Measurements from ENCODE around the gene ZNF407. TPM values are rescaled to one million over a fixed set of nuclear protein-coding genes. Genes with fewer than 3 reads are reported as not detected.

Gene ZNF407
- total RNA-seq, 1 donor from 2014 or later, result 10.6 TPM

- DNase-seq, result no peak
- Histone ChIP-seq H3K27ac (replicated peaks) (no peak overlapping the region), H3K4me1 (peaks cover 1% of the 10 kb centered on the region), H3K27me3 (ENCODE audit: low read depth) (no peaks in the 10 kb centered on the region), H3K9me3 (replicated peaks) (peaks cover 10% of the 10 kb centered on the region), H3K36me3 (no peaks in the 10 kb centered on the region), H3K4me3 (no peak overlapping the region)
- TF ChIP-seq, protein P1, sequence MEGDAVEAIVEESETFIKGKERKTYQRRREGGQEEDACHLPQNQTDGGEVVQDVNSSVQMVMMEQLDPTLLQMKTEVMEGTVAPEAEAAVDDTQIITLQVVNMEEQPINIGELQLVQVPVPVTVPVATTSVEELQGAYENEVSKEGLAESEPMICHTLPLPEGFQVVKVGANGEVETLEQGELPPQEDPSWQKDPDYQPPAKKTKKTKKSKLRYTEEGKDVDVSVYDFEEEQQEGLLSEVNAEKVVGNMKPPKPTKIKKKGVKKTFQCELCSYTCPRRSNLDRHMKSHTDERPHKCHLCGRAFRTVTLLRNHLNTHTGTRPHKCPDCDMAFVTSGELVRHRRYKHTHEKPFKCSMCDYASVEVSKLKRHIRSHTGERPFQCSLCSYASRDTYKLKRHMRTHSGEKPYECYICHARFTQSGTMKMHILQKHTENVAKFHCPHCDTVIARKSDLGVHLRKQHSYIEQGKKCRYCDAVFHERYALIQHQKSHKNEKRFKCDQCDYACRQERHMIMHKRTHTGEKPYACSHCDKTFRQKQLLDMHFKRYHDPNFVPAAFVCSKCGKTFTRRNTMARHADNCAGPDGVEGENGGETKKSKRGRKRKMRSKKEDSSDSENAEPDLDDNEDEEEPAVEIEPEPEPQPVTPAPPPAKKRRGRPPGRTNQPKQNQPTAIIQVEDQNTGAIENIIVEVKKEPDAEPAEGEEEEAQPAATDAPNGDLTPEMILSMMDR (IDR thresholded peaks at IDR 0.05; ENCODE audit: borderline replicate concordance), result no peak
- intact Hi-C loops (cut with micrococcal nuclease), result no loop called here
Measured at GRCh38 chr18:74715865-74716712, 118.4 kb downstream of the ZNF407 start.

DNA sequence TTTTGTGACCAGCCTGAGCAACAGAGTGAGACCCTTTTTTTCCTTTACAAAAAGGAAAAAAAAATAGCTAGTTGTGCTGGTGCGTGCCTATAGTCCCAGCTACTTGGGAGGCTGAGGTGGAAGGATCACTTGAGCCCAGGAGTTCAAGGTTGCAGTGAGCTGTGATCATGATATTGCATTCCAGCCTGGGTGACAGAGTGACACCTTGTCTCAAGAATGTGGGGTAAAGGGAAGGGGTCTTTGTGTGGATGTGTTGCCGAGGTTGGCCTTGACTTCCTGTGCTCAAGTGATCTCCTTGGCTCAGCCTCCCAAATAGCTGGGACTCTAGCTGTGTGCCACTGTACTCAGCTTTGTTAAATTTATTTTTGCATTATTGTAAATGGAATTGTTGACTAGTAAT is 120.6 kb downstream of the ZNF407 start:
- intact Hi-C loops (cut with micrococcal nuclease), result no loop called here
- H3K36me3 ChIP-seq, result no peaks in the 10 kb centered on the region

GRCh38 chr18:74722237-74722636 is 124.6 kb downstream of the ZNF407 start:
- intact Hi-C loops (cut with micrococcal nuclease), result no loop called here
- H3K27me3 ChIP-seq (ENCODE audit: low read depth), result no peaks in the 10 kb centered on the region

More for the DNA sequence above, 120.6 kb downstream of the ZNF407 start:
- Histone ChIP-seq H3K27ac (replicated peaks) (no peak overlapping the region), H3K4me3 (no peak overlapping the region), H3K27me3 (ENCODE audit: low read depth) (no peaks in the 10 kb centered on the region), H3K9me3 (replicated peaks) (peaks cover 10% of the 10 kb centered on the region), H3K4me1 (peaks cover 19% of the 10 kb centered on the region)
- TF ChIP-seq, protein P1 (IDR thresholded peaks at IDR 0.05; ENCODE audit: borderline replicate concordance), result no peak
- no peak for DNase-seq

DNA sequence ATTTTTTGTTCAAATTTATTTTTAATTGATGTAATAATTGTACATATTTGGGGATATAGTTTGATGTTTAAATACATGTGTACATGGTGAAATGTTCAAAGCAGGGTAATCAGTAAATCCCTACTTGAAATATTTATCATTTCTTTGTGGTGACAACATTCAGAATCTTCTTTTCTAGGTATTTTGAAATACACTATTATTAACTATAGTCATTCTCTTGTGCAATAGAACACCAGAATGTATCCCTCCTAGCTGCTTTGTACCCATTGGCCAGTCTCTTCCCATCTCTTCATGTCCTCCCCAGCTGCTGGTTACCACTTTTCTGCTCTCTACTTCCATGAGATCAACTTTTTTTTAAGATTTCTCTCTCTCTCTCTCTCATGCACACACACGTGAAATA is 126.5 kb downstream of the ZNF407 start:
- H3K27me3 ChIP-seq (ENCODE audit: low read depth), result no peaks in the 10 kb centered on the region
- TF ChIP-seq, protein P1 (IDR thresholded peaks at IDR 0.05; ENCODE audit: borderline replicate concordance), result no peak
- H3K36me3 ChIP-seq, result no peaks in the 10 kb centered on the region
- intact Hi-C loops (cut with micrococcal nuclease), result no loop called here
- H3K4me1 ChIP-seq, result peaks cover 19% of the 10 kb centered on the region
- DNase-seq, result no peak
- no peak overlapping the region for H3K4me3 ChIP-seq
- no peak overlapping the region for H3K27ac ChIP-seq (replicated peaks)
- H3K9me3 ChIP-seq (replicated peaks), result peaks cover 9% of the 10 kb centered on the region

More at GRCh38 chr18:74722237-74722636, 124.6 kb downstream of the ZNF407 start:
- TF ChIP-seq, protein P1 (IDR thresholded peaks at IDR 0.05; ENCODE audit: borderline replicate concordance), result no peak
- Histone ChIP-seq H3K9me3 (replicated peaks) (peaks cover 10% of the 10 kb centered on the region), H3K4me1 (peaks cover 19% of the 10 kb centered on the region), H3K36me3 (no peaks in the 10 kb centered on the region), H3K27ac (replicated peaks) (no peak overlapping the region), H3K4me3 (no peak overlapping the region)
- no peak for DNase-seq

DNA sequence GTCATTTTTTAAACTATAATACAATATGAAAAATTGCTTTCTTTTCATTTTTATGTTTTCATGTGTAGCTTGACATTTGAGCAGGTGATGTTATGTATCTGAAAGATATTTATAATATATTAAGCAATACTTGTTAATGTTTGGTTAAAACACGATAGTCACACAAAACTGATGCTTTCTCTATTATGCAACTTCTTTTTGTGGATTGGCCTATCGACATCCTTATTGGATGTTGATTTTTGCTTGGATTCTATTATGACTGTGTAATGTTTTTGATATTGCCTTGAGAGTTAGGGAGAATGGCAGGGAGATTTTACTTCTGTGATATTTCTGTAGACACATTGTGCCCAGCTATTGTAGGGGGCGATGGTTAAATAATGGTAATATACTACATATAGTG is 128.0 kb downstream of the ZNF407 start:
- no peak for DNase-seq
- Histone ChIP-seq H3K9me3 (replicated peaks) (no peaks in the 10 kb centered on the region), H3K4me1 (peaks cover 19% of the 10 kb centered on the region), H3K36me3 (no peaks in the 10 kb centered on the region), H3K27ac (replicated peaks) (no peak overlapping the region), H3K4me3 (no peak overlapping the region), H3K27me3 (ENCODE audit: low read depth) (no peaks in the 10 kb centered on the region)
- TF ChIP-seq, protein P1 (IDR thresholded peaks at IDR 0.05; ENCODE audit: borderline replicate concordance), result no peak
- intact Hi-C loops (cut with micrococcal nuclease), result no loop called here
